IMR-90 (cell line): ENCODE results near the gene DICER1. TPM values are rescaled to one million over a fixed set of nuclear protein-coding genes. Genes with fewer than 3 reads are reported as not detected.

Experiments used
- ATAC-seq: fragments of 200-7000 bp; cut with Tn5 transposase; 2 replicates; pipeline ENCODE4 v1.9.1; 2020; ENCODE audit warnings: low read depth, mild to moderate bottlenecking, moderate library complexity
- BruUV-seq: library from RNA; stranded (reverse); fragments of 400-500 nt; replicated peaks from 2 replicates; lab custom pipeline; 2021; lab: Mats Ljungman, UMichigan
- CTCF ChIA-PET: fragments of 300-600 bp; formaldehyde crosslinking; extraction: SDS; loops from one replicate; lab custom pipeline; 2021; ENCODE audit warnings: antibody characterized with exemption; lab: Yijun Ruan, JAX
- POLR2A ChIA-PET: fragments of 300-600 bp; sonication (Branson Sonifier 250); formaldehyde crosslinking; loops from one replicate; lab custom pipeline; 2022; ENCODE audit warnings: antibody characterized with exemption; ENCODE audit not compliant: unreplicated experiment; lab: Charles Lee
- DNase-seq: peaks from one replicate; pipeline ENCODE4 v3.0.0; 2013
- H2AFZ ChIP-seq: replicated peaks from 2 replicates; pipeline ENCODE3; 2013; ENCODE audit warnings: low read length, mild to moderate bottlenecking; ENCODE audit not compliant: poor library complexity
- H2AK5ac ChIP-seq: 2 replicates; pipeline ENCODE4 v1.6.1; 2013; ENCODE audit warnings: low read depth, low read length, inconsistent platforms
- H2AK9ac ChIP-seq: replicated peaks from 2 replicates; pipeline ENCODE3; 2013; ENCODE audit warnings: mild to moderate bottlenecking, low read depth, low read length, moderate library complexity; ENCODE audit not compliant: poor library complexity
- H2BK120ac ChIP-seq: 2 replicates; pipeline ENCODE4 v1.6.1; 2013; ENCODE audit warnings: low read depth, low read length, inconsistent platforms
- H2BK15ac ChIP-seq: 3 replicates; pipeline ENCODE4 v1.6.1; 2013; ENCODE audit warnings: low read depth, low read length, inconsistent platforms
- H2BK20ac ChIP-seq: 2 replicates; pipeline ENCODE4 v1.6.1; 2013; ENCODE audit warnings: low read depth, mild to moderate bottlenecking, inconsistent platforms, low read length, moderate library complexity
- H2BK5ac ChIP-seq: 2 replicates; pipeline ENCODE4 v1.6.1; 2013; ENCODE audit warnings: mild to moderate bottlenecking, low read depth, low read length, inconsistent platforms; ENCODE audit not compliant: poor library complexity, severe bottlenecking
- H3K14ac ChIP-seq: replicated peaks from 2 replicates; pipeline ENCODE4 v1.6.1; 2013; ENCODE audit warnings: low read depth, low read length, inconsistent platforms
- H3K18ac ChIP-seq: 2 replicates; pipeline ENCODE4 v1.6.1; 2013; ENCODE audit warnings: low read depth, low read length, control low read depth
- H3K23ac ChIP-seq: 2 replicates; pipeline ENCODE4 v1.6.1; 2013; ENCODE audit warnings: low read depth, low read length, inconsistent platforms
- H3K27ac ChIP-seq: 2 replicates; pipeline ENCODE4 v1.5.1; 2013; ENCODE audit warnings: mild to moderate bottlenecking, control low read depth, low read length; ENCODE audit not compliant: insufficient read depth
- H3K27me3 ChIP-seq: 2 replicates; pipeline ENCODE4 v1.6.1; 2013; ENCODE audit warnings: low read length; ENCODE audit not compliant: control insufficient read depth, insufficient read depth
- H3K36me3 ChIP-seq: 2 replicates; pipeline ENCODE4 v1.6.1; 2013; ENCODE audit warnings: low read length, mixed read lengths; ENCODE audit not compliant: control insufficient read depth, insufficient read depth
- H3K4ac ChIP-seq: 2 replicates; pipeline ENCODE4 v1.6.1; 2013; ENCODE audit warnings: low read depth, low read length, inconsistent platforms
- H3K4me1 ChIP-seq: 2 replicates; pipeline ENCODE4 v1.6.1; 2013; ENCODE audit warnings: low read length, mixed read lengths; ENCODE audit not compliant: control insufficient read depth, insufficient read depth
- H3K4me2 ChIP-seq: 2 replicates; pipeline ENCODE4 v1.6.1; 2013; ENCODE audit warnings: low read depth, mild to moderate bottlenecking, control low read depth, low read length, moderate library complexity
- H3K4me3 ChIP-seq: 2 replicates; pipeline ENCODE4 v1.5.1; 2013; ENCODE audit warnings: low read depth, mild to moderate bottlenecking, control low read depth, low read length, moderate library complexity; ENCODE audit not compliant: insufficient read depth
- H3K56ac ChIP-seq: 2 replicates; pipeline ENCODE4 v1.6.1; 2013; ENCODE audit warnings: low read length, inconsistent platforms; ENCODE audit not compliant: insufficient read depth; ENCODE audit errors: extremely low read depth
- H3K79me1 ChIP-seq, 2 experiments: 2 replicates each; pipeline ENCODE4 v1.6.1; 2013; ENCODE audit warnings: low read length in 2 of 2, inconsistent platforms in 1 of 2, low read depth in 1 of 2
- H3K9ac ChIP-seq: 2 replicates; pipeline ENCODE4 v1.6.1; 2013; ENCODE audit warnings: low read depth, low read length, control low read depth
- H3K9me1 ChIP-seq: 2 replicates; pipeline ENCODE4 v1.6.1; 2013; ENCODE audit warnings: low read length, inconsistent platforms; ENCODE audit not compliant: insufficient read depth
- H3K9me3 ChIP-seq: 2 replicates; pipeline ENCODE4 v1.6.1; 2013; ENCODE audit warnings: low read length; ENCODE audit not compliant: control insufficient read depth, insufficient read depth
- H4K20me1 ChIP-seq: 2 replicates; pipeline ENCODE4 v1.6.1; 2013; ENCODE audit warnings: low read length, inconsistent platforms; ENCODE audit not compliant: insufficient read depth
- H4K5ac ChIP-seq: 2 replicates; pipeline ENCODE4 v1.6.1; 2013; ENCODE audit warnings: mild to moderate bottlenecking, low read depth, low read length, control low read depth
- H4K8ac ChIP-seq, 2 experiments: 2 replicates each; pipeline ENCODE4 v1.6.1; 2013; ENCODE audit warnings: low read depth in 2 of 2, low read length in 2 of 2, control low read depth in 1 of 2, inconsistent platforms in 1 of 2
- H4K91ac ChIP-seq: 2 replicates; pipeline ENCODE4 v1.6.1; 2013; ENCODE audit warnings: low read depth, low read length, inconsistent platforms; ENCODE audit not compliant: insufficient read depth
- BHLHE40 ChIP-seq: fragments of 150-350 bp; IDR thresholded peaks from 2 replicates; pipeline ENCODE4 v1.6.1; 2016; ENCODE audit warnings: mild to moderate bottlenecking, low read depth, low read length
- CEBPB ChIP-seq: IDR thresholded peaks from 2 replicates; pipeline ENCODE4 v1.6.1; 2012; ENCODE audit warnings: low read depth, low read length, improper control_type of control experiment
- CHD1 ChIP-seq: IDR thresholded peaks from 2 replicates; pipeline ENCODE4 v1.6.1; 2012; ENCODE audit warnings: low read depth, low read length, improper control_type of control experiment
- ELK1 ChIP-seq: fragments of 150-350 bp; IDR thresholded peaks from 2 replicates; pipeline ENCODE4 v1.6.1; 2016; ENCODE audit warnings: low read depth, mild to moderate bottlenecking, low read length, moderate library complexity, borderline replicate concordance
- FOS ChIP-seq: fragments of 150-350 bp; IDR thresholded peaks from 2 replicates; pipeline ENCODE4 v1.6.1; 2016; ENCODE audit warnings: low read depth, low read length
- MAFK ChIP-seq: IDR thresholded peaks from 2 replicates; pipeline ENCODE4 v1.6.1; 2012; ENCODE audit warnings: low read depth, low read length, improper control_type of control experiment
- MAZ ChIP-seq: IDR thresholded peaks from 2 replicates; pipeline ENCODE4 v1.6.1; 2012; ENCODE audit warnings: low read depth, mild to moderate bottlenecking, low read length, improper control_type of control experiment, moderate library complexity, borderline replicate concordance
- MXI1 ChIP-seq: IDR thresholded peaks from 2 replicates; pipeline ENCODE4 v1.6.1; 2012; ENCODE audit warnings: low read depth, mild to moderate bottlenecking, low read length, moderate library complexity, borderline replicate concordance
- NFE2L2 ChIP-seq: fragments of 150-350 bp; IDR thresholded peaks from 2 replicates; pipeline ENCODE4 v1.6.1; 2016; ENCODE audit warnings: low read depth, mild to moderate bottlenecking, low read length
- POLR2A ChIP-seq: IDR thresholded peaks from 2 replicates; pipeline ENCODE4 v1.6.1; 2012; ENCODE audit warnings: mild to moderate bottlenecking, low read depth, low read length
- RAD21 ChIP-seq: IDR thresholded peaks from 2 replicates; pipeline ENCODE4 v1.6.1; 2012; ENCODE audit warnings: low read length, improper control_type of control experiment
- RCOR1 ChIP-seq: IDR thresholded peaks from 2 replicates; pipeline ENCODE4 v1.6.1; 2012; ENCODE audit warnings: mild to moderate bottlenecking, low read length, improper control_type of control experiment; ENCODE audit not compliant: insufficient replicate concordance
- RFX5 ChIP-seq: IDR thresholded peaks from 2 replicates; pipeline ENCODE4 v1.8.0; 2012; ENCODE audit warnings: low read depth, mild to moderate bottlenecking, low read length, moderate library complexity
- SMC3 ChIP-seq: fragments of 150-350 bp; IDR thresholded peaks from 2 replicates; pipeline ENCODE4 v1.6.1; 2016; ENCODE audit warnings: low read depth, mild to moderate bottlenecking, antibody characterized with exemption, low read length, moderate library complexity
- USF2 ChIP-seq: fragments of 150-350 bp; IDR thresholded peaks from 2 replicates; pipeline ENCODE4 v1.6.1; 2017; ENCODE audit warnings: mild to moderate bottlenecking, antibody characterized with exemption, low read length, low read depth
- WGBS, 2 experiments: methylation state at CpG; one replicate each; pipeline versions ENCODE4 v1.1.5 to v1.1.7; 2013; ENCODE audit warnings: missing lambda C conversion rate in 2 of 2; ENCODE audit not compliant: insufficient read length in 1 of 2; ENCODE audit errors: extremely low coverage in 2 of 2; 5-methylcytosine and 5-hydroxymethylcytosine counted together
- dilution Hi-C: fragments of 300-500 bp; cut with HindIII; formaldehyde crosslinking; loops from one replicate; pipeline ENCODE4 v1.14.3; 2018; ENCODE audit warnings: low sequenced_read_pairs; ENCODE audit not compliant: unreplicated experiment
- in situ Hi-C: fragments of 300-500 bp; cut with MboI; formaldehyde crosslinking; loops from 3 replicates; pipeline ENCODE4 v1.14.3; 2019; ENCODE audit warnings: low sequenced_read_pairs, inconsistent platforms, mixed read lengths
- intact Hi-C: fragments of 100-400 bp; cut with micrococcal nuclease; formaldehyde crosslinking; loops from 2 replicates; pipeline ENCODE4 v1.10.0; 2022
- polyA plus RNA-seq, 3 experiments: library from polyadenylated mRNA; depleted of rRNA; stranded (reverse); fragments of >200 nt; gene quantifications; 2 replicates each; pipeline ENCODE4 v1.2.3, GENCODE V29; 2012; ENCODE audit warnings: low replicate concordance in 1 of 3
- total RNA-seq: library from RNA; depleted of rRNA; stranded (reverse); fragments of >200 nt; gene quantifications from 2 replicates; pipeline ENCODE4 v1.2.3, GENCODE V29; 2012
- TF ChIP-seq, protein P1 (sequence below): conservative IDR thresholded peaks from 2 replicates; pipeline ENCODE4 v1.5.1; 2012; ENCODE audit warnings: mild to moderate bottlenecking, low read depth, low read length, improper control_type of control experiment

The DICER1 gene
- total and polyA plus RNA-seq, 2 of the 4 experiments (the other 2 are of a cell fraction) = 9.7 to 49.5 TPM

GRCh38 chr14:95192311-95192710 is 35.0 kb upstream of the DICER1 start:
- no peak for ATAC-seq
- intact Hi-C loops = loop anchor here (10.0 kb wide), 1 partner anchor 508 kb away; no protein-coding TSS in a partner anchor
- H4K20me1 ChIP-seq = no peaks in the 10 kb centered on the region

More at GRCh38 chr14:95192311-95192710, 35.0 kb upstream of the DICER1 start:
- peaks cover 2% of the 10 kb centered on the region; the same call in 1 of the 2 replicates for H3K4me1 ChIP-seq
- BruUV-seq = no TSS peak
- H2BK5ac ChIP-seq = no peak overlapping the region
- no peaks in the 10 kb centered on the region for H3K36me3 ChIP-seq
- no peaks in the 10 kb centered on the region for H3K79me1 ChIP-seq
- H2BK20ac ChIP-seq = no peak overlapping the region
- no peaks in the 10 kb centered on the region; the same call in 1 of the 2 replicates for H3K27me3 ChIP-seq
- no peak overlapping the region for H3K27ac ChIP-seq
- ChIA-PET POLR2A (no interaction called here), CTCF (interaction anchor here (0.6 kb wide), 1 partner anchor 185 kb away, joined by 8 read pairs; no protein-coding TSS in a partner anchor)
- no peak overlapping the region for H2AFZ ChIP-seq
- in situ Hi-C loops = no loop called here
- H2BK120ac ChIP-seq = no peak overlapping the region
- no peak overlapping the region for H4K5ac ChIP-seq
- H3K56ac ChIP-seq = no peak overlapping the region
- TF ChIP-seq MAZ (no peak), RFX5 (no peak), CEBPB (no peak), RCOR1 (no peak), CHD1 (no peak), RAD21 (no peak), USF2 (no peak), POLR2A (no peak), BHLHE40 (no peak), MXI1 (no peak), SMC3 (no peak), ELK1 (no peak), NFE2L2 (no peak), FOS (no peak), MAFK (no peak)
- TF ChIP-seq, protein P1, sequence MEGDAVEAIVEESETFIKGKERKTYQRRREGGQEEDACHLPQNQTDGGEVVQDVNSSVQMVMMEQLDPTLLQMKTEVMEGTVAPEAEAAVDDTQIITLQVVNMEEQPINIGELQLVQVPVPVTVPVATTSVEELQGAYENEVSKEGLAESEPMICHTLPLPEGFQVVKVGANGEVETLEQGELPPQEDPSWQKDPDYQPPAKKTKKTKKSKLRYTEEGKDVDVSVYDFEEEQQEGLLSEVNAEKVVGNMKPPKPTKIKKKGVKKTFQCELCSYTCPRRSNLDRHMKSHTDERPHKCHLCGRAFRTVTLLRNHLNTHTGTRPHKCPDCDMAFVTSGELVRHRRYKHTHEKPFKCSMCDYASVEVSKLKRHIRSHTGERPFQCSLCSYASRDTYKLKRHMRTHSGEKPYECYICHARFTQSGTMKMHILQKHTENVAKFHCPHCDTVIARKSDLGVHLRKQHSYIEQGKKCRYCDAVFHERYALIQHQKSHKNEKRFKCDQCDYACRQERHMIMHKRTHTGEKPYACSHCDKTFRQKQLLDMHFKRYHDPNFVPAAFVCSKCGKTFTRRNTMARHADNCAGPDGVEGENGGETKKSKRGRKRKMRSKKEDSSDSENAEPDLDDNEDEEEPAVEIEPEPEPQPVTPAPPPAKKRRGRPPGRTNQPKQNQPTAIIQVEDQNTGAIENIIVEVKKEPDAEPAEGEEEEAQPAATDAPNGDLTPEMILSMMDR = no peak
- WGBS, 2 experiments = 33% methylated on average over 1 of the region's 6 CpGs; no CpG with 5 or more reads in 1 of the 2 experiments
- H4K91ac ChIP-seq = no peak overlapping the region
- no peaks in the 10 kb centered on the region for H3K9me1 ChIP-seq
- no peak overlapping the region for H4K8ac ChIP-seq
- no peak overlapping the region for H2AK5ac ChIP-seq
- H2BK15ac ChIP-seq = no peak overlapping the region
- H3K4me2 ChIP-seq = no peak overlapping the region
- no peak overlapping the region for H3K4ac ChIP-seq
- dilution Hi-C loops = no loop called here
- no peak overlapping the region for H3K14ac ChIP-seq
- DNase-seq = no peak
- 0 out of 2 replicates have a peak, but pooled peaks cover 2% of the 10 kb centered on the region for H3K9me3 ChIP-seq
- H3K4me3 ChIP-seq = no peak overlapping the region
- no peak overlapping the region for H3K9ac ChIP-seq
- no peak overlapping the region for H3K23ac ChIP-seq
- no peak overlapping the region for H3K18ac ChIP-seq
- no peak overlapping the region for H2AK9ac ChIP-seq
